GM18520 (cell line): ENCODE measurements around the gene HSDL2.
"Not testable (repeated sequence)": the region's sequence is repeated elsewhere in the genome, so short reads cannot be mapped to it uniquely, and the experiment has no call there.

Experiments used
- ATAC-seq: cut with Tn5 transposase; IDR thresholded peaks from one replicate; pipeline ENCODE4 v1.9.1; 2021; ENCODE audit not compliant: unreplicated experiment

Gene HSDL2

GRCh38 chr9:112393146-112393545 lies 13.2 kb downstream of the HSDL2 start:
- not testable (repeated sequence) for ATAC-seq

- no peak for ATAC-seq
These were observed 16.5 kb downstream of the HSDL2 start for GRCh38 chr9:112396416-112396815.

GRCh38 chr9:112396872-112397271 lies 17.0 kb downstream of the HSDL2 start:
- ATAC-seq, result no peak

- ATAC-seq, result no peak
These were observed 21.4 kb downstream of the HSDL2 start for GRCh38 chr9:112401175-112401815.

- ATAC-seq, result no peak
These were observed 23.8 kb downstream of the HSDL2 start for GRCh38 chr9:112403614-112404201.

- ATAC-seq, result no peak
These were observed 24.6 kb downstream of the HSDL2 start for GRCh38 chr9:112404508-112404932.

GRCh38 chr9:112408275-112408674 lies 28.4 kb downstream of the HSDL2 start:
- ATAC-seq, result no peak

GRCh38 chr9:112408819-112409218 lies 28.9 kb downstream of the HSDL2 start:
- no peak for ATAC-seq

- no peak for ATAC-seq
These were observed 29.9 kb downstream of the HSDL2 start for GRCh38 chr9:112409758-112410157.

- ATAC-seq, result no peak
These were observed 31.7 kb downstream of the HSDL2 start for GRCh38 chr9:112411626-112412027.

GRCh38 chr9:112413728-112414127 lies 33.8 kb downstream of the HSDL2 start:
- ATAC-seq, result not testable (repeated sequence)

GRCh38 chr9:112420208-112420607 lies 40.3 kb downstream of the HSDL2 start:
- no peak for ATAC-seq

- ATAC-seq, result no peak
These were observed 41.9 kb downstream of the HSDL2 start for GRCh38 chr9:112421771-112422222.

- no peak for ATAC-seq
These were observed 42.7 kb downstream of the HSDL2 start for GRCh38 chr9:112422417-112423148.

- ATAC-seq, result no peak
These were observed 50.2 kb downstream of the HSDL2 start for GRCh38 chr9:112430006-112430522.

GRCh38 chr9:112433499-112434392 lies 53.8 kb downstream of the HSDL2 start:
- ATAC-seq, result no peak

GRCh38 chr9:112434487-112434886 lies 54.6 kb downstream of the HSDL2 start:
- ATAC-seq, result no peak

- no peak for ATAC-seq
These were observed 57.5 kb downstream of the HSDL2 start for GRCh38 chr9:112437406-112437805.

GRCh38 chr9:112439171-112439570 lies 59.3 kb downstream of the HSDL2 start:
- ATAC-seq, result no peak

- ATAC-seq, result no peak
These were observed 59.9 kb downstream of the HSDL2 start for GRCh38 chr9:112439825-112440224.

- no peak for ATAC-seq
These were observed 63.3 kb downstream of the HSDL2 start for GRCh38 chr9:112443200-112443599.
